Ishikawa (cell line): ENCODE data around the gene PTPN2.

Source experiments
- CEBPB ChIP-seq: IDR thresholded peaks from 2 replicates; pipeline ENCODE4 v1.6.1; 2012
- CREB1 ChIP-seq: IDR thresholded peaks from 2 replicates; pipeline ENCODE4 v1.6.1; 2012; ENCODE audit warnings: low read depth
- EGR1 ChIP-seq: IDR thresholded peaks from 2 replicates; pipeline ENCODE4 v1.6.1; 2012
- EP300 ChIP-seq: IDR thresholded peaks from 2 replicates; pipeline ENCODE4 v1.6.1; 2012; ENCODE audit warnings: borderline replicate concordance
- MAX ChIP-seq: IDR thresholded peaks from 2 replicates; pipeline ENCODE4 v1.6.1; 2012
- NFIC ChIP-seq: IDR thresholded peaks from 2 replicates; pipeline ENCODE4 v1.6.1; 2012
- RAD21 ChIP-seq: IDR thresholded peaks from 2 replicates; pipeline ENCODE4 v1.6.1; 2012; ENCODE audit warnings: low read depth
- TAF1 ChIP-seq: IDR thresholded peaks from 2 replicates; pipeline ENCODE4 v1.6.1; 2012; ENCODE audit warnings: low read depth, mild to moderate bottlenecking
- TEAD4 ChIP-seq: IDR thresholded peaks from 2 replicates; pipeline ENCODE4 v1.6.1; 2012
- ZBTB7A ChIP-seq: IDR thresholded peaks from 2 replicates; pipeline ENCODE4 v1.6.1; 2012; ENCODE audit warnings: low read depth
- TF ChIP-seq, protein P1 (sequence below): IDR thresholded peaks from 2 replicates; pipeline ENCODE4 v1.6.1; 2012; ENCODE audit warnings: low read depth, mild to moderate bottlenecking

DNA sequence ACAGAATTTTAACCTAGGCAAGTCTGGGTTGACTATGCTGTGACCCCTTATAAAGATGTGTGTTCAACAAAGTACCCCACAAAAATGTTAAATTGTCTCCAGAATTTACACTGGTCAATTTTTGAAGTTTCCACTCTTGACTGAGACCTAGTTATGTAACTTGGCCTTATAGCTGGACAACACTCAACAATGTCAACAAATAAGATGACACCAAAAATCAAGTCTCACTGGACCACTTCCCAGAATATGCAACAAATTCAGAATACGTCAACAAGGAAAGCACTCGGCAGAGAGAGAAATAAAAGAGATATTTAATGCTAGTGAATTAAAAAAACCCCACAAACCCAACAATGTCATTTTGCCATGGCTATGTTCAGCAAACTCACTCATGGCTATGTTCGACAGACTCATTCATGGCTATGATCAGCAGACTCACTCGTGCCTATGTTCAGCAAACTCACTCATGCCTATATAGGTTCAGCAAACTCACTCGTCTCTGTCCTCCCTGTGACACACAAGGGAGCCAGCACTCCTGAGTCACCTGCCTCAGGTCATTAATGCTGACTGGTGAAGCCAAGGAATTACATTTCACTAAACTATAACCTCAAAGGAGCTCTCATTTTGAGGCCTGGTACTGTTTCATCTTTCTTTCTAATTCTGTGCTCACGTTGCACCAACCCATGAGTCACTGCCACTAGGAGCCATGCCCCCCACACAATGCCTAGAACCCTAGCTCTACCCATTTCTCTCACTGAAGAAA lies 72.7 kb downstream of the PTPN2 start:
- TF ChIP-seq CREB1 = no peak
- TF ChIP-seq MAX = no peak
- TF ChIP-seq, protein P1, sequence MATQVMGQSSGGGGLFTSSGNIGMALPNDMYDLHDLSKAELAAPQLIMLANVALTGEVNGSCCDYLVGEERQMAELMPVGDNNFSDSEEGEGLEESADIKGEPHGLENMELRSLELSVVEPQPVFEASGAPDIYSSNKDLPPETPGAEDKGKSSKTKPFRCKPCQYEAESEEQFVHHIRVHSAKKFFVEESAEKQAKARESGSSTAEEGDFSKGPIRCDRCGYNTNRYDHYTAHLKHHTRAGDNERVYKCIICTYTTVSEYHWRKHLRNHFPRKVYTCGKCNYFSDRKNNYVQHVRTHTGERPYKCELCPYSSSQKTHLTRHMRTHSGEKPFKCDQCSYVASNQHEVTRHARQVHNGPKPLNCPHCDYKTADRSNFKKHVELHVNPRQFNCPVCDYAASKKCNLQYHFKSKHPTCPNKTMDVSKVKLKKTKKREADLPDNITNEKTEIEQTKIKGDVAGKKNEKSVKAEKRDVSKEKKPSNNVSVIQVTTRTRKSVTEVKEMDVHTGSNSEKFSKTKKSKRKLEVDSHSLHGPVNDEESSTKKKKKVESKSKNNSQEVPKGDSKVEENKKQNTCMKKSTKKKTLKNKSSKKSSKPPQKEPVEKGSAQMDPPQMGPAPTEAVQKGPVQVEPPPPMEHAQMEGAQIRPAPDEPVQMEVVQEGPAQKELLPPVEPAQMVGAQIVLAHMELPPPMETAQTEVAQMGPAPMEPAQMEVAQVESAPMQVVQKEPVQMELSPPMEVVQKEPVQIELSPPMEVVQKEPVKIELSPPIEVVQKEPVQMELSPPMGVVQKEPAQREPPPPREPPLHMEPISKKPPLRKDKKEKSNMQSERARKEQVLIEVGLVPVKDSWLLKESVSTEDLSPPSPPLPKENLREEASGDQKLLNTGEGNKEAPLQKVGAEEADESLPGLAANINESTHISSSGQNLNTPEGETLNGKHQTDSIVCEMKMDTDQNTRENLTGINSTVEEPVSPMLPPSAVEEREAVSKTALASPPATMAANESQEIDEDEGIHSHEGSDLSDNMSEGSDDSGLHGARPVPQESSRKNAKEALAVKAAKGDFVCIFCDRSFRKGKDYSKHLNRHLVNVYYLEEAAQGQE = no peak
- no peak for TF ChIP-seq TAF1
- no peak for TF ChIP-seq CEBPB
- TF ChIP-seq NFIC = no peak
- TF ChIP-seq EGR1 = no peak
- no peak for TF ChIP-seq ZBTB7A
- TF ChIP-seq RAD21 = no peak
- TF ChIP-seq EP300 = no peak
- TF ChIP-seq TEAD4 = no peak
